Measurements from ENCODE around the gene ARMCX5.

Gene ARMCX5

DNA sequence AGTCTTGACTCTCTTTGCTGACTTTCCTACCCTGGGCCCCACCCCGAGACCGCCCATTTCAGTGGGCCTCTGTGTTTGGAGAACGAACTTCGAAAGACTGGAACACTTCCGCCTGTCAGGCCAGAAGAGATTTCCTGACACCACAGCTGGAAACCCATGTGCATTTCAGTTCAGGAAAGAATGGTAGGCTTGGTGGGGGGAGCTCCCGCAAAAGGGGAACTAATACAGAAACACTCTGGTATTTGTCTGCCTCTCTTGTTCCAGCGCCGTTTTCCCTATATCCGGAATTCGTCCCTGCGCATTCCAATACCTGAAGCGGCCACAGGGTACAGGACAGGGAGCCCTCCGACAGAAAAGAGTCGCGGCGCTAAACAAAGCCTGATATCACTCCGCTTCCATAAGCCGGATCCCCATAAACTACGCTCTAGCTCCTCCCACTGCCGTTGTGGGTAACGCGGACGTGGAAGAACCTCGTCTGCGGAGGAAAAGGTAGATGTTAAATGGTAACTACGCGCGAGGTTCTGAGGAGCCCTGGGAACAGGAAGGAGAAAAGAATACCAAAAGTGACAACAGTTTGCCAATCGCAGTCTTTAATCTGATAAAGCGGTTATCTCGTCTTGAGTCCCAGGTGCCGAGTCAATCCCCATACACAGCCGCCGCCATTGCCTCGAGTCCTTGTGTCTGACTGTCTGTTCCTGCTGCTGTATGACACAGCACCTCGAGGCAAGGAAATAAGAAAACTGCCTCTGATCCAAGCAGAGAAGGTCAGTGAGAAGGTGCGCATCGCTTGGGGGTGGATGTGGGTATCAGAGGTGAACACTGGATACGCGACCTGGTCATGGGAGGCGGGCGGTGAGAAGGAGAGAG lies at the start of gene ARMCX5:
TSS of gene ARMCX5 (plus strand) at position 432 of the 867 bp plus-strand sequence. CDS start 2,627 bp downstream, outside the sequence.
- peak; percentile 95 for DNase-seq

DNA sequence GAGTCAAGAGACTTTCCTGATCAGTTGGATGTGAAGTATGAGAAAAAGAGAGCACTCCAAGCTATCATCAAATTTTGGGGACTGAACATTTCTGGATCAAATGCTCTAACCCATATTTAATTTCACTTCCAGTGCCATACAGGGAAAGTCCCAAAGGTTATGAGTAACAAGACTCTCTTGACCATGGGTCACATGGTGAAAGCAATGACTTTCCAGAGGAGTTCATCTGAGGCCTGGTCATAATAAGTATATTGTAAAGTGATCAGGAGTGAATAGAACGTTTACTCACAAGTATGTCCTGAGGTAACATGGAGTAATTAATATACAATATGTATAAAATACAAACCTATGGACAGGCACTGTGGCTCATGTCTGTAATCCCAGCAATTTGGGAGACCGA lies 40.7 kb upstream of the ARMCX5 start:
- DNase-seq, result no peak

DNA sequence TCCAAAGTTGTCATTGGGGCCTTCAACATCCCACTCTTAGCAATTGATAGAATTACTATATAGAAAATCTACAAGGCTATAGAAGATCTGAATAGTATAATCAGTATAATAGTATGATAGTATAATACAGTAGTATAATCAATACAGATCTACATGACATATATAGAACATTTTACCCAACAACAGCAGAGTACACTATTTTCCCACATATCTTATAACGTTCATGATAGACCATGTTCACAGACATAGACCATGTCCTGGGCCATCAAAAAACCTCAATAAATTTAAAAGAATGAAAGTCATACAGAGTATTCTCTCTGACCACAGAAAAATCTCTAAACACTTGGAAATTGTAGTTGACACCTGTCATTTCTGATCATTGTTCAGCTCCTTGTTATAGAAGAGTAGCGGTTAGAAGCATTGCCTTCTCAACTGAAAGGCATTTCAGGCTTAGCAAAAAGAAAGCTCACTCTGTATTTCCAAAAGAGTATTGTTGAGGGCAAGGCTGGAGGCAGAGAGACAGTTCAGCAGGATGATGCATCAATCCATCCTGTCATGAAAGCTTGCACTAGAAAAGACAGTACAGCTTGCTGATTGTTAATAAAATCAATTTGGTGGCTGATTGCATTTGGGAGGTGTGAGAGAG lies 38.8 kb upstream of the ARMCX5 start:
- no peak for DNase-seq

DNA sequence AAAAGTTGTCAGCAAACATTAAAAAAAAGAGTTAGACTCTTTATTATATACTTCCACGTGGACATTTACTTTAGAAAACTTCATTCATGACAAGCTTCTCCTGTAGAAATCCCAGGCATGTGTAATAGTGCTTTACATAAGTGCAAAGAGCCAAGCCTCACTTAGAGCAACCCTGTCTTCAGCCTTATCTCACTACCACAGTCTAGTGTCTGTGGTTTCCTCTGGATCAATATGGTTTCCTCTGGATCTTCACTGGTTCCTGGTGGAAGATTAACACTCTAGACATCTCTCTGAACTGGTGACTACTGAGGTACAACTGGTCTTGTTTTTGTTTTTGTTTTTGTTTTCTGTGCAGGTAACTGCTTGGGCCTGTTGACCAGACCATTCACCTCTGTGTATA lies 18.4 kb upstream of the ARMCX5 start:
- DNase-seq, result no peak

DNA sequence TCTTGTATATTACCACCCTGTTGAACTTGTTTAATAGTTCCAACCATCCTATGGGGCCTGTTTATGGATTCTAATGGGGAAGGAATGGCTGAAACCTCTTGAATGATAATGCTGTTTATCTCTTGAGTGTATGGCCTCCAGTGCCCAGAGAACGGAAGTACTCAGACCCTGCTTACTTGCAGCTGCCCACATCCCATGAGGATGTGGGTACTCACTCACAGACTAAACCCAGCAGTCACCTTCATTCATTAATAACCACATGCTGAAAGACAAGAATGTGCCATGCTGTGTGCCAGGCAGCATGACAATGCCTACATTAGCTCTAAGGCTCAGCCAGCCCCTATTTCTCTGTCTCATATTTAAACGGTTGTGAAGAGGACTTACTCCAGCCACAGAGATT lies 5.9 kb upstream of the ARMCX5 start:
- DNase-seq, result no peak

DNA sequence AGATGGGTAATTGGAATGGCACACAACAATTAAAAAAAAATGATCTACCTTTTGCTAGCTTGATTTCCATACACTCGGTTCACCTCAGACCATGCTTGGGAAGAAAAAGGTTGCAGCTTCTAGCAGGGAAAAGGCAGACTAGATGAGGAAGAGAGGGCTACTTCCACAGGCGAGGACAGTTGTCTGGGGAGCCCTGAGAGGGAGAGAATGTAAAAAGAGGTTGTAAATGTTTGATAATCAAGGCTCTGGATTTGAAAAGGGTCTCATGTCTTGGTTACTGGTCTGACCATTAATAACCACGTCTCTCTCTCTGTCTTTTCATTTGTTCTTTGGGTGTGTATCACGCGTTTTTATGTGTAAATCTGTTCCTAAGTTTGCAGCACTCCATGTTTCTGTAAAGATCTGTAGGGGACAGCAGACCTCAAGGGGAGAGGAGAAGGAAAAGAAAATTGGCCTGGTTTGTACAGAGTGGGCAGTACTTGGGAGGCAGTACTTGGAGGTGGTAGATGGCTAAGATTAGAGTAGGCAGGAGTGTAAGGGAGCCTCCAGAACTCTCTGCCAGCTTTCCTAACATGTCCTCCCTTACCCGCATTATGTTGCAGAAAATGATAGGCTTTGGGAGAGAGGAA lies 750 bp downstream of the ARMCX5 start:
- peak; percentile 19 for DNase-seq

DNA sequence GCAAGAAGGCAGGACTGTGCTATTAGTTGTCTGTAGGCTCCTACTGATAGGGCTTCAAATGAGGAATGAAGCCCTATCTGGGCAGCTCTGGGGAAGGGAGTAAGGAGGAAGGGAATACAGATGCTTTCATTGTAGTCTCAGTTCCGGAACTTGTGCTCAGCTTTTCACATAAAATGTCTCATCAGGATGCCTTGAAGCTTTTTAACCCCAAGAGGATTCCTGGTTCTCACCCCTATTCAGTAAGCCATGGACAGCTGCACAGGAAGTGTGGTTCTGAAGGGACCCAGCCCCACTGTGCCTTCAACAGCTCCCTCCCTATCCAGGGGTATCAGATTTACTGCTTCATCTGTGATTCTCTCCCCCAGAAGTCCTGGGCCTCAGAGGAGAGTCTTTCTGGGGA lies 5.0 kb downstream of the ARMCX5 start:
- DNase-seq, result peak; percentile 15

DNA sequence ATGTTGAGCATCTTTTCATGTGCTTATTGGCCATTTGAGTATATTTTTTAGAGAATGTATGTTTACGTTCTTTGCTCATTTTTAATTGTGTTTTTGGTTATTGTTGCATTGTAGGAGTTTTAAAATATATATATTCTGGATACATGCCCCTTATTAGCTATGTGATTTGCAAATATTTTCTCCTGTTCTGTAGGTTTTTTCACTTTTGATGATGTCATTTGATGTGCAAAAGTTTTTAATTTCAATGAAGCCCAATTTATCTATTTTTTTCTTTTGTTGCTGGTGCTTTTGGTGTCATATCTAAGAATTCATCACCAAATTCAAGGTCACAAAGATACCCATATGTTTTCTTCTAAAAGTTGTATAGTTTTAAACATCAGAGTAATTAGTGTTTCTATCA lies 6.8 kb downstream of the ARMCX5 start:
- DNase-seq, result no peak

DNA sequence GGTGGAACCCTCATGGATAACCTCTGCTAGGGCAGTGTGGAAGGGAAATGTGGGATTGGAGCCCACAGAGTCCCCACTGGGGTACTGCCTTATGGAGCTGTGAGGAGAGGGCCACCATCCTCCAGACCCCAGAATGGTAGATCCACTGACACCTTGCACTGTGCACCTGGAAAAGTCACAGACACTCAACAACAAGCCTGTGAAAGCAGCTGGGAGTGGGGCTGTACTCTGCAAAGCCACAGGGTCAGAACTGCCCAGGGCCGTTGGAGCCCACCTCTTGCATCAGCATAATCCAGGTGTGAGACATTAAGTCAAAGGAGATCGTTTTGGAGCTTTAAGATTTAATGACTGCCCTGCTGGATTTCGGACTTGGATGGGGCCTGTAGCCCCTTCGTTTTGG lies 11.6 kb downstream of the ARMCX5 start:
- no peak for DNase-seq

DNA sequence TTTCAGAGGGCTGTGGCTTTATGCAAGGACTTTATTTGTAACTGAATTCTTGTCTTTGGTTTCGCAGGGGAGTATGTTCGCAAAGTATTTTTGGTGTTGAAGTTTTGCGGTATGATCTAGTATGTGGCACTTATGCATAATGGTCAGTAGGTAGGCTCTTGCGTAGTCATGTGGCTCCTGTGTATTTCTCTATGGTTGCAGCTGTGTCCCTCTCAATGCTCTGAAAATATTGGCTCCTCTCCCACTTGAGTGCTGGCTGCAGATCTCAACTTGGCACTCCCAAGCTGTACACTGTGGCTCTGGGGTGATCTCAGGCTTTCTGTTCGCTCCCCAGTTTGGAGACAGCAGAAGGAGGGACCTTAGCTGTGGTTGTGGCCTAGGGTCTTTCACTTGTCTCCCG lies 24.8 kb downstream of the ARMCX5 start:
- DNase-seq, result no peak

DNA sequence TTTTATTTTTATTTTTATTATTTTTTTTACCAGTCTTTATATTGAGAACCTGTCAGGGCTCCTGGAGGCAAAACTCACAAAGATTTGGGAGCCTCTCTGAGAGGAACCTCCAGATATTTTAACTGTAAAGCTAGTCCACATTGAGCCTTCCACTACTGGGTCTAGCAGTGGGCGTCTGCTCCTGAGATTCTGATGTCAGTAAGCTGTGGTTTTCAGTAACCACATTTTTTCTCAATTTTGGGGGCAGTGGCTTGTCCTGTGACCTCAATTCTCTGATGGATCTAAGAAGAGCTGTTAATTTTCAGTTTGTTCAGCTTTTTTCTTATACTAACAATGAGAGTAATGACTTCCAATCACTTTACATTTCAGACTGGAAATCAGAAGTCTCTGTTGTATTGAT lies 28.3 kb downstream of the ARMCX5 start:
- DNase-seq, result no peak

DNA sequence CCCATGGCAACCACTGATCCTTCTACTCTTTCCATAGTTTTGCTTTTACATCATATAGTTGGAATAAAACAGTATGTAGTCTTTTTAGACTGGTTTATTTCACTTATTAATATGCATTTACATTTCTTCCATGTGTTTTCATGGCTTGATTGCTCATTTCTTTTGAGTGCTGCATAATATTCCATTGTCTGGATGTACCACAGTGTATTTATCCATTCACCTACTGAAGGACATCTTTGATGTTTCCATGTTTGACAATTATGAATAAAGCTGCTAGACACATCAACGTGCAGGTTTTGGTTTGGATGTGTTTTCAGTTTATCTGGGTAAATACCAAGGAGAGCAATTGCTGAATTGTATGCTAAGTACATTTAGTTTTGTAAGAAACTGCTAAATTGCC lies 38.2 kb downstream of the ARMCX5 start:
- DNase-seq, result no peak

DNA sequence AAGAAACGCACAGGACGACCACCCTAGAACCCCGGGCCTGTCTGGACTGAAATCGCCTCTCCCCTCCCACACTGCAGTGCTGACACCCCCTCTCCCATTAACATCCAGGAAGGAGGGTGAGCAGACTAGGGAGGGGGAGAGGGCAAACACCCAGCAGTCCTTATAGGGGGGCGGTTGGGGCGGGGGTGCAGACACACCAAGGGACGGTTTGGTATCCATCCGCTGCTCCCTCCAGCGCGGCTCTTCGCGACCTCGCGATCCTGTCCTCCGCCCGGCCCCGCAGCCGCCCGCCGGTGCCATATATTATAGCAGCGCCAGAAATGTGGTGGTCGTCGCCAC lies 51.6 kb downstream of the ARMCX5 start:
- no peak for DNase-seq

DNA sequence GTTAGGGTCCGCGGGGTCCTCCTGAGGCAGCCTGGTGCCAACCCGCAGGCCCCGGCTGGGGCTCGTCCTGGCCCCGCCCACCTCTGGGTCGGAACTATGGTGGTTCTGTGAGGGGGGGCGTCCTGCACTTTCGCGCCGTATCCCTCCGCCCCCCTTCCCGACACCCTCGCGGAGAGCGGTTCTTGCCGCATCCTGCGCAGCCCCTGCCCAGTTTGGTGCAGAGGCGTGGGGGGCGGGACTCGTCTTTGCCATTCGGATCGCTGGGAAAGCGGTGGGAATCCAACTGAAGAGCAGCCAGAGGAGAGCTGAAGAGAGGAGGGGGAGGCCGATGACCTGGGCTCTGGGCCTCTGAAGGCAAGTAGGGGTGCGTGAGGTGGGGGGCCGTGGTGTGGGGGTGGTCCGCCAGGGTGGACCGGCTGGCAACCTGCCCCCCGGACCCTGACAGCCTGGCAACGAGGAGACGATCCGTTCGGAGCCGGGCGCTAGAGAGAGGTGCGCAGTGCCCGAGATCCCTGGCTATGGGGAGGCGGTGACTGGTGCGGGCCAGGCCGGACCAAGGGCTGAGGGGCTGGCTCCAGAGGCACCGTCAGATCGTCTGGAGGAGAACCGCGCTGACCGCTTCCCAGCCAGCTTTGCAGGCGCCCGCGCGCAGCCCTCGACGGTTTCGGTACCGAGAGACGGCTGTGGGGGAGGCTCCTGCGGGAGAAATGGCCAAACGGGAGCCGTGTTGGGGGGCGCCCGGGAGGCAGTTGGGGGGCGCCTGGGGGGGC lies 52.1 kb downstream of the ARMCX5 start, which contains the start of gene GPRASP1:
TSS of gene GPRASP1 (plus strand) at position 242 of the 770 bp plus-strand sequence. CDS start 2,431 bp downstream, outside the sequence.
- DNase-seq, result peak; percentile 43

DNA sequence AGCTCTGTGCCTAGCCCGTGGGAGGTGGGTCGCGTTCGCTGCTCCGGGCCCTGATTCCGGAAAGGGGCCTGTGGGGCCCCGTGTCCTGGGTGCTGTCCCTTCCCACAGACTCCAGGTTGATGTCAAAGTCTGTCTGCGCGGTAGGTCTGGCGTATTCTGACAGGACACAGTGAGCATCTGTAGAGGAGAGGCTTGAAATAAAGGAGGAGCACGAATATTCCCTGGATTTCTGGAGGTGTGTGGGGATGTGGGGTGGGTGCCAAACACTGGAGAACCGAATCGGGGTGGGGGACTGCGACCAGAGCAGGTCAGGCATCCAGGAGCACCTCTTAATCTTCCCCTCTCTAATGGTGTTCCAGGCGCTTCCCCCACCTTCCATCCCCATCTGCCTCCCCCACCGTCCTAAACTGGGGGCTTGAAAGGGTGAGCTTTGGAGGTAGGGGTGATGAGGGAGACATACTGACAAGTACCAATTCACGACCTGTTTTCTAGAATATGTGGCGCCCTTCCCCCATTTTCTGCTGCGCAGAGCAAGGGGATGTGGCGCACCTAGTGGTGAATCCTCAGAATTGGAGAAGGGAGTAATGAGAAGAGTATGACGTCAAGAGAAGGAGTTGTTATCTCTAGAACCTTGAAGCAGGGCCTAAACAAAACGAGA lies 52.8 kb downstream of the ARMCX5 start:
- DNase-seq, result no peak
